HepG2 (cell line): ENCODE results near the gene MINDY1. TPM values are rescaled to one million over a fixed set of nuclear protein-coding genes. Genes with fewer than 3 reads are reported as not detected.

Experiments
- EEA1 ChIP-seq: sonication (generic); formaldehyde crosslinking; IDR thresholded peaks from 2 replicates; pipeline ENCODE4 v1.5.1; 2020; ENCODE audit warnings: mild to moderate bottlenecking, missing genetic modification reagents, borderline replicate concordance
- MIXL1 ChIP-seq: IDR thresholded peaks from 2 replicates; pipeline ENCODE4 v1.6.1; 2016
- NCOA1 ChIP-seq: sonication (generic); formaldehyde crosslinking; IDR thresholded peaks from 2 replicates; pipeline ENCODE4 v1.9.0; 2021; ENCODE audit warnings: missing genetic modification reagents
- SIX4 ChIP-seq: sonication (generic); formaldehyde crosslinking; IDR thresholded peaks from 2 replicates; pipeline ENCODE4 v1.4.0; 2020; ENCODE audit warnings: missing genetic modification reagents
- ZBTB7A ChIP-seq: sonication (generic); formaldehyde crosslinking; IDR thresholded peaks from 2 replicates; pipeline ENCODE4 v1.8.0; 2022; ENCODE audit warnings: mild to moderate bottlenecking, missing genetic modification reagents
- ZBTB7B ChIP-seq: sonication (generic); formaldehyde crosslinking; IDR thresholded peaks from 2 replicates; pipeline ENCODE4 v1.4.0; 2020; ENCODE audit warnings: missing genetic modification reagents
- ZFP36L1 ChIP-seq: sonication (generic); formaldehyde crosslinking; IDR thresholded peaks from 2 replicates; pipeline ENCODE4 v1.8.0; 2022; ENCODE audit warnings: mild to moderate bottlenecking, missing genetic modification reagents, moderate library complexity
- ZGPAT ChIP-seq: IDR thresholded peaks from 2 replicates; pipeline ENCODE4 v1.6.1; 2016; ENCODE audit warnings: mild to moderate bottlenecking
- ZMYM4 ChIP-seq: sonication (generic); formaldehyde crosslinking; IDR thresholded peaks from 2 replicates; pipeline ENCODE4 v1.8.1; 2023; ENCODE audit warnings: mild to moderate bottlenecking, missing genetic modification reagents
- ZNF296 ChIP-seq: sonication (generic); formaldehyde crosslinking; conservative IDR thresholded peaks from 2 replicates; pipeline ENCODE4 v1.5.0; 2020; ENCODE audit warnings: mild to moderate bottlenecking, missing genetic modification reagents
- ZNF432 ChIP-seq: sonication (generic); formaldehyde crosslinking; IDR thresholded peaks from 2 replicates; pipeline ENCODE4 v1.5.0; 2020; ENCODE audit warnings: missing genetic modification reagents, mild to moderate bottlenecking, borderline replicate concordance
- ZNF737 ChIP-seq: sonication (generic); formaldehyde crosslinking; IDR thresholded peaks from 2 replicates; pipeline ENCODE4 v1.5.0; 2020; ENCODE audit warnings: missing genetic modification reagents, mild to moderate bottlenecking, borderline replicate concordance
- ZNF75D ChIP-seq: sonication (generic); formaldehyde crosslinking; IDR thresholded peaks from 2 replicates; pipeline ENCODE4 v1.8.1; 2023; ENCODE audit warnings: missing genetic modification reagents, mild to moderate bottlenecking, borderline replicate concordance
- polyA plus RNA-seq, 8 experiments: library from polyadenylated mRNA; depleted of rRNA in 3 of 8; stranded (reverse) in 7 of 8; unstranded in 1 of 8; fragments of >200 nt; fragmentation: Illumina TruSeq in 4 of 8; extraction: Trizol in 4 of 8; gene quantifications; 2 replicates each; pipeline versions ENCODE4 v1.2.1 to v1.2.3, GENCODE V29; 2011 to 2016; ENCODE audit warnings: low read depth in 4 of 8, missing spikeins in 1 of 8, mixed read lengths in 1 of 8; ENCODE audit not compliant: insufficient read depth in 1 of 8
- total RNA-seq, 5 experiments: library from RNA; depleted of rRNA; stranded (reverse); fragments of >200 nt; fragmentation: Illumina TruSeq; extraction: Trizol; gene quantifications; 2 replicates each; pipeline ENCODE4 v1.2.3, GENCODE V29; 2016; ENCODE audit warnings: low read depth in 1 of 5
- TF ChIP-seq, protein P1 (sequence below): IDR thresholded peaks from 2 replicates; pipeline ENCODE4 v1.6.1; 2016; ENCODE audit warnings: missing compliant biosample characterization, missing genetic modification reagents, borderline replicate concordance
- TF ChIP-seq, protein P2 (sequence below): sonication (generic); formaldehyde crosslinking; IDR thresholded peaks from 2 replicates; pipeline ENCODE4 v1.5.0; 2020; ENCODE audit warnings: mild to moderate bottlenecking, missing genetic modification reagents, borderline replicate concordance
- TF ChIP-seq, protein P3 (sequence below): sonication (generic); formaldehyde crosslinking; IDR thresholded peaks from 2 replicates; pipeline ENCODE4 v1.5.1; 2020; ENCODE audit warnings: missing genetic modification reagents, mild to moderate bottlenecking, borderline replicate concordance
- TF ChIP-seq, protein P4 (sequence below): sonication (generic); formaldehyde crosslinking; IDR thresholded peaks from 2 replicates; pipeline ENCODE4; 2020; ENCODE audit warnings: missing genetic modification reagents, mild to moderate bottlenecking, borderline replicate concordance
- TF ChIP-seq, protein P5 (sequence below): sonication (generic); formaldehyde crosslinking; IDR thresholded peaks from 2 replicates; pipeline ENCODE4 v1.4.0; 2020; ENCODE audit warnings: missing genetic modification reagents, borderline replicate concordance

MINDY1 gene
- total and polyA plus RNA-seq, 2 of the 13 experiments (the other 11 are each of a cell fraction or from before 2014, with no cell fraction given): 11.1 to 15.0 TPM

GRCh38 chr1:151006327-151007052 lies at the start of gene MINDY1 (continued):
- TF ChIP-seq ZGPAT (CRISPR knock-in tag) (peak; percentile 71; the same call in 1 of the 2 replicates), ZNF737 (CRISPR knock-in tag) (no peak), ZNF75D (CRISPR knock-in tag) (no peak), SIX4 (CRISPR knock-in tag) (no peak), ZBTB7A (CRISPR knock-in tag) (no peak), ZMYM4 (CRISPR knock-in tag) (no peak), ZBTB7B (no peak), ZNF296 (CRISPR knock-in tag) (peak; percentile 74; the same call in 1 of the 2 replicates), MIXL1 (CRISPR knock-in tag) (peak; percentile 43; the same call in 1 of the 2 replicates), ZFP36L1 (CRISPR knock-in tag) (no peak), EEA1 (no peak), NCOA1 (CRISPR knock-in tag) (no peak), ZNF432 (CRISPR knock-in tag) (no peak)
- TF ChIP-seq, protein P1, sequence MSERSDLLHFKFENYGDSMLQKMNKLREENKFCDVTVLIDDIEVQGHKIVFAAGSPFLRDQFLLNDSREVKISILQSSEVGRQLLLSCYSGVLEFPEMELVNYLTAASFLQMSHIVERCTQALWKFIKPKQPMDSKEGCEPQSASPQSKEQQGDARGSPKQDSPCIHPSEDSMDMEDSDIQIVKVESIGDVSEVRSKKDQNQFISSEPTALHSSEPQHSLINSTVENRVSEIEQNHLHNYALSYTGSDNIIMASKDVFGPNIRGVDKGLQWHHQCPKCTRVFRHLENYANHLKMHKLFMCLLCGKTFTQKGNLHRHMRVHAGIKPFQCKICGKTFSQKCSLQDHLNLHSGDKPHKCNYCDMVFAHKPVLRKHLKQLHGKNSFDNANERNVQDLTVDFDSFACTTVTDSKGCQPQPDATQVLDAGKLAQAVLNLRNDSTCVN: peak; percentile 91
- TF ChIP-seq, protein P2, sequence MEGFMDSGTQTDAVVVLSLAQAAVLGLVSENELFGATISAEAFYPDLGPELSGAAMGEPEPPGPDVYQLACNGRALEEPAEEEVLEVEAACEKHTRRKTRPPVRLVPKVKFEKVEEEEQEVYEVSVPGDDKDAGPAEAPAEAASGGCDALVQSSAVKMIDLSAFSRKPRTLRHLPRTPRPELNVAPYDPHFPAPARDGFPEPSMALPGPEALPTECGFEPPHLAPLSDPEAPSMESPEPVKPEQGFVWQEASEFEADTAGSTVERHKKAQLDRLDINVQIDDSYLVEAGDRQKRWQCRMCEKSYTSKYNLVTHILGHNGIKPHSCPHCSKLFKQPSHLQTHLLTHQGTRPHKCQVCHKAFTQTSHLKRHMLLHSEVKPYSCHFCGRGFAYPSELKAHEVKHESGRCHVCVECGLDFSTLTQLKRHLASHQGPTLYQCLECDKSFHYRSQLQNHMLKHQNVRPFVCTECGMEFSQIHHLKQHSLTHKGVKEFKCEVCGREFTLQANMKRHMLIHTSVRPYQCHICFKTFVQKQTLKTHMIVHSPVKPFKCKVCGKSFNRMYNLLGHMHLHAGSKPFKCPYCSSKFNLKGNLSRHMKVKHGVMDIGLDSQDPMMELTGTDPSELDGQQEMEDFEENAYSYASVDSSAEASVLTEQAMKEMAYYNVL (CRISPR knock-in tag): peak; percentile 97
- TF ChIP-seq, protein P3, sequence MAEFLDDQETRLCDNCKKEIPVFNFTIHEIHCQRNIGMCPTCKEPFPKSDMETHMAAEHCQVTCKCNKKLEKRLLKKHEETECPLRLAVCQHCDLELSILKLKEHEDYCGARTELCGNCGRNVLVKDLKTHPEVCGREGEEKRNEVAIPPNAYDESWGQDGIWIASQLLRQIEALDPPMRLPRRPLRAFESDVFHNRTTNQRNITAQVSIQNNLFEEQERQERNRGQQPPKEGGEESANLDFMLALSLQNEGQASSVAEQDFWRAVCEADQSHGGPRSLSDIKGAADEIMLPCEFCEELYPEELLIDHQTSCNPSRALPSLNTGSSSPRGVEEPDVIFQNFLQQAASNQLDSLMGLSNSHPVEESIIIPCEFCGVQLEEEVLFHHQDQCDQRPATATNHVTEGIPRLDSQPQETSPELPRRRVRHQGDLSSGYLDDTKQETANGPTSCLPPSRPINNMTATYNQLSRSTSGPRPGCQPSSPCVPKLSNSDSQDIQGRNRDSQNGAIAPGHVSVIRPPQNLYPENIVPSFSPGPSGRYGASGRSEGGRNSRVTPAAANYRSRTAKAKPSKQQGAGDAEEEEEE (CRISPR knock-in tag): no peak
- TF ChIP-seq, protein P4, sequence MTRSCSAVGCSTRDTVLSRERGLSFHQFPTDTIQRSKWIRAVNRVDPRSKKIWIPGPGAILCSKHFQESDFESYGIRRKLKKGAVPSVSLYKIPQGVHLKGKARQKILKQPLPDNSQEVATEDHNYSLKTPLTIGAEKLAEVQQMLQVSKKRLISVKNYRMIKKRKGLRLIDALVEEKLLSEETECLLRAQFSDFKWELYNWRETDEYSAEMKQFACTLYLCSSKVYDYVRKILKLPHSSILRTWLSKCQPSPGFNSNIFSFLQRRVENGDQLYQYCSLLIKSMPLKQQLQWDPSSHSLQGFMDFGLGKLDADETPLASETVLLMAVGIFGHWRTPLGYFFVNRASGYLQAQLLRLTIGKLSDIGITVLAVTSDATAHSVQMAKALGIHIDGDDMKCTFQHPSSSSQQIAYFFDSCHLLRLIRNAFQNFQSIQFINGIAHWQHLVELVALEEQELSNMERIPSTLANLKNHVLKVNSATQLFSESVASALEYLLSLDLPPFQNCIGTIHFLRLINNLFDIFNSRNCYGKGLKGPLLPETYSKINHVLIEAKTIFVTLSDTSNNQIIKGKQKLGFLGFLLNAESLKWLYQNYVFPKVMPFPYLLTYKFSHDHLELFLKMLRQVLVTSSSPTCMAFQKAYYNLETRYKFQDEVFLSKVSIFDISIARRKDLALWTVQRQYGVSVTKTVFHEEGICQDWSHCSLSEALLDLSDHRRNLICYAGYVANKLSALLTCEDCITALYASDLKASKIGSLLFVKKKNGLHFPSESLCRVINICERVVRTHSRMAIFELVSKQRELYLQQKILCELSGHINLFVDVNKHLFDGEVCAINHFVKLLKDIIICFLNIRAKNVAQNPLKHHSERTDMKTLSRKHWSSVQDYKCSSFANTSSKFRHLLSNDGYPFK (CRISPR knock-in tag): no peak
- TF ChIP-seq, protein P5, sequence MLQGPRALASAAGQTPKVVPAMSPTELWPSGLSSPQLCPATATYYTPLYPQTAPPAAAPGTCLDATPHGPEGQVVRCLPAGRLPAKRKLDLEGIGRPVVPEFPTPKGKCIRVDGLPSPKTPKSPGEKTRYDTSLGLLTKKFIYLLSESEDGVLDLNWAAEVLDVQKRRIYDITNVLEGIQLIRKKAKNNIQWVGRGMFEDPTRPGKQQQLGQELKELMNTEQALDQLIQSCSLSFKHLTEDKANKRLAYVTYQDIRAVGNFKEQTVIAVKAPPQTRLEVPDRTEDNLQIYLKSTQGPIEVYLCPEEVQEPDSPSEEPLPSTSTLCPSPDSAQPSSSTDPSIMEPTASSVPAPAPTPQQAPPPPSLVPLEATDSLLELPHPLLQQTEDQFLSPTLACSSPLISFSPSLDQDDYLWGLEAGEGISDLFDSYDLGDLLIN (CRISPR knock-in tag): no peak
